Astrocyte (in vitro differentiated cells and primary cell): ENCODE results near the gene OVOL3. TPM values are rescaled to one million over a fixed set of nuclear protein-coding genes. Genes with fewer than 3 reads are reported as not detected.
A peak's percentile ranks its signal among the peaks of the same experiment; 100 is the strongest.

Source experiments
- DNase-seq: peaks from one replicate; pipeline ENCODE4 v3.0.0-alpha.2; 2010; ENCODE audit warnings: low read depth
- FAIRE-seq: peaks from 2 replicates; lab custom pipeline; 2011; peaks lifted over from hg19 to GRCh38; lab: Jason Lieb, UNC
- H2AFZ ChIP-seq: 2 replicates; pipeline ENCODE4 v1.6.0; 2012; ENCODE audit warnings: low read depth, low read length, inconsistent platforms
- H3K27ac ChIP-seq: 2 replicates; pipeline ENCODE4 v1.5.1; 2011; ENCODE audit warnings: low read depth, low read length, inconsistent platforms
- H3K27me3 ChIP-seq: 2 replicates; pipeline ENCODE4 v1.6.0; 2011; ENCODE audit warnings: low read length, inconsistent platforms; ENCODE audit not compliant: insufficient read depth
- H3K36me3 ChIP-seq: 2 replicates; pipeline ENCODE4 v1.5.1; 2011; ENCODE audit warnings: low read length, inconsistent platforms; ENCODE audit not compliant: insufficient read depth
- H3K4me1 ChIP-seq: 2 replicates; pipeline ENCODE4 v1.5.1; 2011; ENCODE audit warnings: low read length, inconsistent platforms; ENCODE audit not compliant: insufficient read depth
- H3K4me2 ChIP-seq: 2 replicates; pipeline ENCODE4 v1.6.0; 2012; ENCODE audit warnings: low read length, inconsistent platforms
- H3K4me3 ChIP-seq: 2 replicates; pipeline ENCODE4 v1.5.1; 2011; ENCODE audit warnings: low read depth, mild to moderate bottlenecking, low read length, inconsistent platforms; ENCODE audit not compliant: insufficient read depth
- H3K79me2 ChIP-seq: 2 replicates; pipeline ENCODE4 v1.6.0; 2012; ENCODE audit warnings: mild to moderate bottlenecking, low read length, inconsistent platforms; ENCODE audit not compliant: insufficient read depth
- H3K9ac ChIP-seq: 2 replicates; pipeline ENCODE4 v1.6.0; 2012; ENCODE audit warnings: mild to moderate bottlenecking, low read length, inconsistent platforms
- H3K9me3 ChIP-seq: 2 replicates; pipeline ENCODE4 v1.5.1; 2012; ENCODE audit warnings: low read depth, mild to moderate bottlenecking, low read length, inconsistent platforms; ENCODE audit not compliant: insufficient read depth
- H4K20me1 ChIP-seq: 2 replicates; pipeline ENCODE4 v1.6.0; 2012; ENCODE audit warnings: low read length, inconsistent platforms; ENCODE audit not compliant: insufficient read depth
- H3K27ac Mint-ChIP-seq: one replicate; pipeline ENCODE4 v1.8.0; 2021; ENCODE audit warnings: mild to moderate bottlenecking, mixed read lengths; ENCODE audit not compliant: unreplicated experiment
- H3K27me3 Mint-ChIP-seq: one replicate; pipeline ENCODE4 v1.8.0; 2021; ENCODE audit warnings: low read depth, mixed read lengths; ENCODE audit not compliant: unreplicated experiment
- H3K36me3 Mint-ChIP-seq: one replicate; pipeline ENCODE4 v1.8.0; 2021; ENCODE audit warnings: low read depth, mixed read lengths; ENCODE audit not compliant: unreplicated experiment
- H3K4me1 Mint-ChIP-seq: one replicate; pipeline ENCODE4 v1.8.0; 2021; ENCODE audit warnings: low read depth, mixed read lengths; ENCODE audit not compliant: unreplicated experiment
- H3K4me3 Mint-ChIP-seq: one replicate; pipeline ENCODE4 v1.8.0; 2021; ENCODE audit warnings: mild to moderate bottlenecking, moderate library complexity, mixed read lengths; ENCODE audit not compliant: unreplicated experiment
- H3K9me3 Mint-ChIP-seq: one replicate; pipeline ENCODE4 v1.8.0; 2021; ENCODE audit warnings: mild to moderate bottlenecking, mixed read lengths; ENCODE audit not compliant: unreplicated experiment
- CTCF ChIP-seq: IDR thresholded peaks from 2 replicates; pipeline ENCODE4 v1.5.1; 2011; ENCODE audit warnings: low read depth, mild to moderate bottlenecking, inconsistent platforms, low read length, moderate library complexity; ENCODE audit not compliant: insufficient read depth
- EZH2 ChIP-seq: IDR thresholded peaks from 2 replicates; pipeline ENCODE4 v1.6.1; 2012; ENCODE audit warnings: mild to moderate bottlenecking, low read length, inconsistent platforms; ENCODE audit not compliant: insufficient read depth
- total RNA-seq: library from RNA; stranded (reverse); gene quantifications from 2 replicates; pipeline ENCODE4 v1.2.1, GENCODE V29; 2021

The OVOL3 gene
- total RNA-seq, 1 donor from 2014 or later: not detected

GRCh38 chr19:36116344-36116637, 5.3 kb downstream of the OVOL3 start:
- H3K36me3 ChIP-seq: peaks cover 7% of the 10 kb centered on the region
- peak overlapping the region; percentile 88 for H3K4me2 ChIP-seq
- H3K4me3 Mint-ChIP-seq: peak overlapping the region; percentile 99
- peaks cover 40% of the 10 kb centered on the region for H3K79me2 ChIP-seq
- H3K9me3 Mint-ChIP-seq: no peaks in the 10 kb centered on the region
- no peak overlapping the region for H3K27ac ChIP-seq
- no peaks in the 10 kb centered on the region for H3K9me3 ChIP-seq
- FAIRE-seq (no peak), DNase-seq (no peak)
- peaks cover 11% of the 10 kb centered on the region for H3K4me1 Mint-ChIP-seq
- TF ChIP-seq CTCF: no peak
- TF ChIP-seq EZH2: no peak
- peak overlapping the region; percentile 74 for H2AFZ ChIP-seq
- H3K27me3 ChIP-seq: no peaks in the 10 kb centered on the region
- H3K4me1 ChIP-seq: peaks cover 12% of the 10 kb centered on the region
- H3K27me3 Mint-ChIP-seq: no peaks in the 10 kb centered on the region
- H3K36me3 Mint-ChIP-seq: peaks cover 24% of the 10 kb centered on the region
- H3K4me3 ChIP-seq: peak overlapping the region; percentile 62
- peak overlapping the region; percentile 71 for H3K9ac ChIP-seq
- no peak overlapping the region for H3K27ac Mint-ChIP-seq
- peaks cover 36% of the 10 kb centered on the region for H4K20me1 ChIP-seq

DNA sequence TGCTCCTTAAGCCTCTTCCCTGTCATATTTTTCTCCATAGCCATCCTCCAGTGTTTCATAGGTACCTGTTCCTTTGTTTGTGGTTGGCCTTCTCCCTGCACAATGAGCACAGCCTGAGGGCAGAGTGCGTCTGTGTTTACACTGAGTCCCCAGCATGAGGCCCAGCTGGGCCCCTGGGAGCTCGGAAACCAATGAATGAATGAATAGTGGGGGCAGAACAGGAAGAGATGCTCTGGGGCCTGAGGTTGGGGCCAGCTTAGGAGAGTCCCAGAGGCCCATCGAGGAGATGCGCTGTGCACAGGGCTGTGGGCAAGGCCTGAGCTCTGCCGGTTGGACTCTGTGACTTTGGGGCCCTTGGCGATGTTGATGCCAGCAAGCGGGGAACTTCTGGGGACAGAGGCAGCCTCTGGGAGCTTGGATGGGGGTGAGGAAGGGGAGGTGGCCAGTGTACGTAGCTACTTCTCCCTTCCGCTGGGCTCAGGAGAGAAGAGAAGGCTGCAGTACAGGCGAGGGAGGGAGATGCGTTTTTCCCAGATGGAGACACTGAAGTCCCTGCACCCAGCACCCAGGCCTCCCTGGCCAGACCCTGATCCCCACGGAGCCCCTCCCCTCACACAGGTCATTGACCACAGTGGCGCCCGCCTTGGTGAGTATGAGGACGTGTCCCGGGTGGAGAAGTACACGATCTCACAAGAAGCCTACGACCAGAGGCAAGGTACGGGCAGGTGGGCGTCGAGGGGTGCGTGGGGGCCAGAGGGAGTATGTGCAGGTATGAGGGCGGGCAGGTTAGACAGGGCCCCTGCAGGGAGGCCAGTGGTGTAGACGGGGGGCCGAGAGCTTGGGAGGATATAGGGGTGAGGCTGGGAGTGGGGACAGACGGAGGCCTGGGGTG, 9.4 kb downstream of the OVOL3 start:
- H3K9ac ChIP-seq: no peak overlapping the region
- FAIRE-seq: no peak
- no peak for DNase-seq

More for the DNA sequence above, 9.4 kb downstream of the OVOL3 start:
- H4K20me1 ChIP-seq: peaks cover 31% of the 10 kb centered on the region
- H3K27ac ChIP-seq: no peak overlapping the region
- H3K9me3 ChIP-seq: no peaks in the 10 kb centered on the region
- H3K4me1 ChIP-seq: peaks cover 7% of the 10 kb centered on the region
- Mint-ChIP-seq H3K27ac (no peak overlapping the region), H3K4me3 (no peak overlapping the region), H3K4me1 (peaks cover 8% of the 10 kb centered on the region), H3K9me3 (no peaks in the 10 kb centered on the region), H3K36me3 (peaks cover 20% of the 10 kb centered on the region), H3K27me3 (no peaks in the 10 kb centered on the region)
- no peak overlapping the region for H2AFZ ChIP-seq
- H3K4me2 ChIP-seq: no peak overlapping the region
- no peak for TF ChIP-seq EZH2
- no peak for TF ChIP-seq CTCF
- no peaks in the 10 kb centered on the region for H3K27me3 ChIP-seq
- peaks cover 19% of the 10 kb centered on the region for H3K36me3 ChIP-seq
- H3K79me2 ChIP-seq: peaks cover 31% of the 10 kb centered on the region
- H3K4me3 ChIP-seq: no peak overlapping the region
